Activated naive CD4-positive, alpha-beta T cell (primary cell): ENCODE results near the gene KANSL1.

ENCODE experiments used
- DNase-seq, 4 experiments: peaks; one replicate each; lab custom pipeline; 2025; lab: John Stamatoyannopoulos, UW

KANSL1 gene

GRCh38 chr17:46072998-46073397 is 120.2 kb downstream of the KANSL1 start:
- no peak for DNase-seq

GRCh38 chr17:46071796-46072195 is 121.4 kb downstream of the KANSL1 start:
- DNase-seq, result no peak

- DNase-seq, result no peak
These were observed 128.8 kb downstream of the KANSL1 start for GRCh38 chr17:46064460-46064859.

- no peak for DNase-seq
These were observed 130.0 kb downstream of the KANSL1 start for GRCh38 chr17:46063241-46063640.

- no peak for DNase-seq
These were observed 131.8 kb downstream of the KANSL1 start for GRCh38 chr17:46061435-46061834.

- no peak for DNase-seq
These were observed 132.8 kb downstream of the KANSL1 start for GRCh38 chr17:46060461-46060860.

GRCh38 chr17:46059486-46059885 is 133.7 kb downstream of the KANSL1 start:
- DNase-seq, result no peak

- DNase-seq, result no peak
These were observed 135.9 kb downstream of the KANSL1 start for GRCh38 chr17:46057366-46057765.

- DNase-seq, result no peak
These were observed 136.4 kb downstream of the KANSL1 start for GRCh38 chr17:46056800-46057304.

GRCh38 chr17:46053911-46054534 is 139.2 kb downstream of the KANSL1 start:
- DNase-seq, result no peak

GRCh38 chr17:46049656-46050055 is 143.6 kb downstream of the KANSL1 start:
- no peak for DNase-seq

- DNase-seq, result no peak
These were observed 145.4 kb downstream of the KANSL1 start for GRCh38 chr17:46047856-46048255.

- DNase-seq, result no peak
These were observed 145.8 kb downstream of the KANSL1 start for GRCh38 chr17:46047398-46047797.

- DNase-seq, result no peak
These were observed 146.3 kb downstream of the KANSL1 start for GRCh38 chr17:46046957-46047356.

- DNase-seq, result no peak
These were observed 147.6 kb downstream of the KANSL1 start for GRCh38 chr17:46045639-46046038.

- no peak for DNase-seq
These were observed 148.2 kb downstream of the KANSL1 start for GRCh38 chr17:46044989-46045388.

GRCh38 chr17:46044286-46044928 is 148.8 kb downstream of the KANSL1 start:
- DNase-seq, result peak in 1 of 4 experiments; percentile 19

- DNase-seq, result no peak
These were observed 149.6 kb downstream of the KANSL1 start for GRCh38 chr17:46043606-46044005.

- DNase-seq, result no peak
These were observed 150.3 kb downstream of the KANSL1 start for GRCh38 chr17:46042925-46043324.

GRCh38 chr17:46042246-46042645 is 151.0 kb downstream of the KANSL1 start:
- no peak for DNase-seq

- DNase-seq, result no peak
These were observed 153.5 kb downstream of the KANSL1 start for GRCh38 chr17:46039592-46040186.

- DNase-seq, result no peak
These were observed 154.3 kb downstream of the KANSL1 start for GRCh38 chr17:46038937-46039336.

GRCh38 chr17:46038414-46038813 is 154.8 kb downstream of the KANSL1 start:
- DNase-seq, result no peak
